Measurements from ENCODE around the gene CHRD.
"Not testable (repeated sequence)": the region's sequence is repeated elsewhere in the genome, so short reads cannot be mapped to it uniquely, and the experiment has no call there.

Gene CHRD

DNA sequence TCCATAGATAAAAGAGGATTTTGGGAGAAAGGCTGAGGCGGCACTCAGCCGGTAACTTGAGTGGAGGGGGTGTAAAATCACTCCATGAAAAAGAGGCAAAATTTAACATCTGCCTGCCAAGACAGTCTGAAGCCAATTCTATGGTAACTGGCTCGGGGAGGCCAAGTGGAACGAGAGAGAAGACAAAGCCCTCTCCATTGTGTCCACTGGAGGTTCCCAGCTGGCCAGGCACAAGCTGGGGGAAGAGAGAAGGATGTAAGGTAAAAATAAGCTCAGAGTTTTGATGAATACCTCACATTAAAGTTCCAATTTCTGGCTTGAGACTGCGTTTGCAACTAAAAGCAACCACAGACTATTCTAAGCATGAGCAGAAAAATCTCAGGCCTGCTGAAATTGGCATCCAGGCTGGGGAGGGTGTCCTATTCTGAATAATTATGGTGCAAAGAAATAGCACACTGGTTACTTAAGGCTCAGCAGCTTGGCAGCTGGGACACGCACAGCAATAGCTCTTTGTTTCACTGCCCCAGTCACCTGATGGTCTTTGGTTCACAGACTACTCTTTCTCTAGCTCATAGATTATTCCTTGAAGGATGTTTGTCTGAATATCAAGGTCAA lies 48.8 kb downstream of the CHRD start:
- DNase-seq, result no peak

DNA sequence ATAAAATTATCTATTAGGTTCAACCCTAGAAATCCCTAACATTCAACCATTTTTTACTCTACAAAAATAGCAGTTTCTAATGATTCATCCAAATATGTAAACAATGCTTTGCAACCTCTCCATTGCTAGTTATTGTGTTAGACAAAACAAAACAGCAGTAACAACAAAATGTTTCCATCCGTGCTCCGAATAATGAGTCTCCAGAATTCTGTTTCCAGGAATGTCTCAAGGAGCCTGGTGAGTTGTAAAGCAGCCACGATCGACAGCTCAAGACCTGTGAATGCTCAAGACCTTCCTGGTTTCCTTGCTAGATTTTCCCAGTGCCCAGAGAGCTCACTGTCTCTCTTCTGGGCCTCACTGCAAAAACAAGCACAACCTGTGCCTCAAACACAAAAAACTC lies 49.9 kb downstream of the CHRD start:
- DNase-seq, result no peak

GRCh38 chr3:184430940-184431339 lies 51.1 kb downstream of the CHRD start:
- no peak for DNase-seq

DNA sequence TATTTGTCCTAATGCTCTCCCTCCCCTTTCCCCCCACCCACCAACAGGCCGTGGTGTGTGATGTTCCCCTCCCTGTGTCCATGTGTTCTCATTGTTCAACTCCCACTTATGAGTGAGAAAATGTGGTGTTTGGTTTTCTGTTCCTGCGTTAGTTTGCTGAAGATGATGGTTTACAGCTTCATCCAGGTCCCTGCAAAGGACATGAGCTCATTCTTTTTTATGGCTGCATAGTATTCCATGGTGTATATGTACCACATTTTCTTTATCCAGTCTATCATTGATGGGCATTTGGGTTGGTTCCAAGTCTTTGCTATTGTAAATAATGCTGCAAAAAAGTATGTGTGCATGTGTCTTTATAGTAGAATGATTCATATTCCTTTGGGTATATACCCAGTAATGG lies 53.3 kb downstream of the CHRD start:
- DNase-seq, result not testable (repeated sequence)

DNA sequence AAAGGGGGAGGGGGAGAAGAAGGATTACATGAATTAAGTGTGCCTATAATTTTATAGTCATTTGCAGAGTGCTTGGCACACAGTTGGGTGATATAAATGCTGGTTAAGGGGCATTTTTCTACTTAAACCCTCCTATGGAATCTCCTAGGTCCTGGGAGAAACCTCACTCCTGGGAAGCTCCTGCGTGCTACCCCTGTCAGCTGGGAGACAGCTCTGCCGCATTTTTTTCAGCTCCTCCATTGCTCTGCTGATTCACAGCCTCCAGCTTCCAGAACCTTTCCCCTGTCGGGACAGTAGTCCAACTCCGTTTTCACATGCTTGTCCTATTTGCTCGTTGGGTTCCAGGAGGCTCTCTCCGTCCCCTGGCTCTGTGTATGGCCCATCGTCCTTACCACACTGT lies 59.2 kb downstream of the CHRD start:
- DNase-seq, result no peak
